ENCODE data around the gene UBR4. TPM values are rescaled to one million over a fixed set of nuclear protein-coding genes. Genes with fewer than 3 reads are reported as not detected.

Gene UBR4
- total and polyA plus RNA-seq, 2 of the 8 experiments (the other 6 are each of a cell fraction or from before 2014, with no cell fraction given), result 139 to 152 TPM

- peaks cover 27 to 86% (median 64%) of the 10 kb centered on the region in 4 experiments for H3K36me3 ChIP-seq (ENCODE audit: control insufficient read depth in 2 of 4, insufficient read depth in 4 of 4, low read length in 3 of 4)
- TF ChIP-seq USF2 (IDR thresholded peaks at IDR 0.05; ENCODE audit: low read length), result no peak
- no peak for TF ChIP-seq EZH2 (IDR thresholded peaks at IDR 0.05; ENCODE audit: low read depth, low read length, severe bottlenecking)
- no peak for TF ChIP-seq FOSL1 (IDR thresholded peaks at IDR 0.05; ENCODE audit: insufficient read depth, low read depth, low read length)
- no peak for TF ChIP-seq SP2 (IDR thresholded peaks at IDR 0.05; ENCODE audit: low read length)
- no peak for TF ChIP-seq HDAC2 (IDR thresholded peaks at IDR 0.05; ENCODE audit: borderline replicate concordance in 1 of 2, low read depth in 2 of 2, low read length in 2 of 2)
- TF ChIP-seq EGR1 (IDR thresholded peaks at IDR 0.05; ENCODE audit: borderline replicate concordance, low read depth, low read length), result no peak
- TF ChIP-seq RXRA (IDR thresholded peaks at IDR 0.05; ENCODE audit: insufficient read depth, low read depth, low read length), result no peak
- no peak for TF ChIP-seq TCF12 (IDR thresholded peaks at IDR 0.05; ENCODE audit: low read depth, low read length)
- TF ChIP-seq SAP30 (IDR thresholded peaks at IDR 0.05; ENCODE audit: insufficient read depth, insufficient replicate concordance, low read length), result no peak
- no peak for TF ChIP-seq TEAD4 (IDR thresholded peaks at IDR 0.05; ENCODE audit: low read depth, low read length)
- no peak for TF ChIP-seq TBP (IDR thresholded peaks at IDR 0.05; ENCODE audit: low read depth, low read length)
- no peak for TF ChIP-seq GABPA (IDR thresholded peaks at IDR 0.05; ENCODE audit: borderline replicate concordance, insufficient read depth, low read length)
- no peak for TF ChIP-seq JUND (IDR thresholded peaks at IDR 0.05; ENCODE audit: low read length)
- TF ChIP-seq CHD2 (IDR thresholded peaks at IDR 0.05; ENCODE audit: low read length), result no peak
Measured at GRCh38 chr1:19187852-19188251, 22.2 kb downstream of the UBR4 start.

More at GRCh38 chr1:19187852-19188251, 22.2 kb downstream of the UBR4 start:
- Histone ChIP-seq H4K8ac (ENCODE audit: extremely low read depth, insufficient read depth, low read length) (no peak overlapping the region), H3K4me3 (ENCODE audit: extremely low read depth in 1 of 4, insufficient read depth in 2 of 4, low read depth in 3 of 4, low read length in 4 of 4) (no peak overlapping the region), H4K5ac (ENCODE audit: insufficient read length, low read depth, low read length) (no peak overlapping the region), H3K79me1 (ENCODE audit: low read depth, low read length) (no peaks in the 10 kb centered on the region), H3K4me2 (ENCODE audit: insufficient read depth in 1 of 2, low read depth in 2 of 2, low read length in 2 of 2) (no peak overlapping the region), H3K18ac (ENCODE audit: extremely low read depth, low read length) (no peak overlapping the region), H3K4ac (replicated peaks; ENCODE audit: insufficient read length, low read depth, low read length) (no peak overlapping the region), H2BK12ac (ENCODE audit: low read depth, low read length) (no peak overlapping the region), H2BK120ac (replicated peaks; ENCODE audit: low read depth, low read length) (no peak overlapping the region), H3K9me3 (ENCODE audit: insufficient read depth in 2 of 2, low read depth in 1 of 2, low read length in 1 of 2) (no peaks in the 10 kb centered on the region), H3K23me2 (ENCODE audit: low read depth, low read length) (peaks cover 4% of the 10 kb centered on the region; the same call in 1 of the 2 replicates), H4K91ac (replicated peaks; ENCODE audit: insufficient read length, low read length) (no peak overlapping the region), H2BK15ac (ENCODE audit: low read length) (no peak overlapping the region), H2BK20ac (ENCODE audit: low read length) (no peak overlapping the region), H4K20me1 (replicated peaks in 1 of 2; ENCODE audit: control insufficient read depth in 1 of 2, insufficient read depth in 2 of 2, low read length in 2 of 2) (peaks cover 0 to 7% of the 10 kb centered on the region in 2 experiments), H3K23ac (ENCODE audit: insufficient read length) (no peak overlapping the region), H3K27me3 (replicated peaks in 1 of 4; ENCODE audit: control insufficient read depth in 3 of 4, extremely low read depth in 1 of 4, insufficient read depth in 3 of 4, low read length in 3 of 4) (no peaks in the 10 kb centered on the region), H3K9ac (replicated peaks in 1 of 4; ENCODE audit: extremely low read depth in 1 of 4, low read depth in 3 of 4, low read length in 3 of 4) (no peak overlapping the region), H3K27ac (ENCODE audit: low read depth, low read length) (no peak overlapping the region), H2AFZ (ENCODE audit: low read length) (no peak overlapping the region), H2AK5ac (ENCODE audit: low read depth, low read length) (no peak overlapping the region), H3K79me2 (ENCODE audit: control insufficient read depth in 1 of 2, insufficient read depth in 2 of 2, low read length in 2 of 2) (peaks cover 0 to 5% of the 10 kb centered on the region in 2 experiments; a peak in 1 of 4 replicates), H2BK5ac (ENCODE audit: low read depth, low read length) (no peak overlapping the region), H3K56ac (replicated peaks; ENCODE audit: insufficient read length, low read depth, low read length) (no peak overlapping the region), H3K14ac (ENCODE audit: insufficient read length) (no peak overlapping the region), H3K4me1 (replicated peaks in 1 of 4; ENCODE audit: control insufficient read depth in 3 of 4, insufficient read depth in 4 of 4, low read length in 3 of 4) (peaks cover 0 to 2% (median 0%) of the 10 kb centered on the region in 4 experiments; a peak in 1 of 7 replicates)
- CTCF ChIA-PET (ENCODE audit: partially characterized antibody), result no interaction called here
- POLR2A ChIA-PET (ENCODE audit: partially characterized antibody), result interaction anchor here (1.0 kb wide), 1 partner anchor 39 kb away, joined by 4 read pairs; no protein-coding TSS in a partner anchor
- DNase-seq (ENCODE audit: low read depth in 1 of 2, low spot score in 2 of 2) (no peak), FAIRE-seq (no peak)
